Lower lobe of right lung (tissue), 2 donors: Measurements from ENCODE around the gene NAT10. TPM values are rescaled to one million over a fixed set of nuclear protein-coding genes. Genes with fewer than 3 reads are reported as not detected.
A peak's percentile ranks its signal among the peaks of the same experiment; 100 is the strongest.

Source experiments
- ATAC-seq, 2 donors: fragments of 200-7000 bp; cut with Tn5 transposase; one replicate each; pipeline ENCODE4 v1.9.1; 2020 to 2022; ENCODE audit warnings: mild to moderate bottlenecking in 2 of 2, moderate library complexity in 2 of 2
- DNase-seq: peaks from one replicate; pipeline ENCODE4 v3.0.0-alpha.2; 2020
- H3K27ac ChIP-seq: fragments of 200-600 bp; one replicate; pipeline ENCODE4 v1.8.0; 2022
- H3K27me3 ChIP-seq: fragments of 200-600 bp; one replicate; pipeline ENCODE4 v1.8.0; 2022; ENCODE audit warnings: low read depth
- H3K36me3 ChIP-seq: fragments of 200-600 bp; one replicate; pipeline ENCODE4 v1.8.0; 2022; ENCODE audit warnings: mild to moderate bottlenecking
- H3K4me1 ChIP-seq: fragments of 200-600 bp; one replicate; pipeline ENCODE4 v1.8.0; 2022
- H3K4me3 ChIP-seq: fragments of 200-600 bp; one replicate; pipeline ENCODE4 v1.8.0; 2022; ENCODE audit warnings: mild to moderate bottlenecking
- H3K9me3 ChIP-seq: fragments of 200-600 bp; one replicate; pipeline ENCODE4 v1.8.0; 2022
- CTCF ChIP-seq: fragments of 200-600 bp; IDR thresholded peaks from one replicate; pipeline ENCODE4 v1.8.0; 2022; ENCODE audit warnings: antibody characterized with exemption, mild to moderate bottlenecking
- intact Hi-C: fragments of 100-400 bp; cut with DNase I; formaldehyde crosslinking; loops from one replicate; pipeline ENCODE4 v1.11.0; 2022
- total RNA-seq: library from RNA; stranded (reverse); fragmentation: NEBNext Ultra II Directional; extraction: Animal tissue kit (Norgen Biotek cat#: 25700); gene quantifications from one replicate; pipeline ENCODE4 v1.2.1, GENCODE V29; 2021
- donor health status: DM: no; HTN: yes; CAD: no; lungs with severe emphysema.

Gene NAT10
- total RNA-seq, 1 donor from 2014 or later = 37.3 TPM

DNA sequence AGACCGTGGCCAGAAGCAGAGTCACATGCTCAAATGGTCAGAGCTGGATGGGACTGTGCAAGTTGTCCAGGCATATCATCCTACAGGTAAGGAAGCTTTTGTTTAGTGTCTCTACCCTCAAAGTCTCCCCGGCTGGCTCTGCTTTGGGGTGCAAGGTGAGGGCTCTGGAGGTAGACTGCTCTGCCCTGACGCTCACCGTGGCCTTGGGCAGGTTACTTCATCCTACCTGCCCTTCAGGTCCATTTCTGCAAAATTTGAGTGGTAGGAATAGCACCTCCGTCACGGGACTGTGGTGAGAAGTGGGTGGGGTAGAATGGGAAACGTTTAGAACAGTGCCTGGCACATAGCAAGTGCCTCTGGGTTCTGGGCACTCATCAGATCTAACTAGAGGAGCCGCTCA lies 42.2 kb downstream of the NAT10 start:
- H3K36me3 ChIP-seq = peaks cover 80% of the 10 kb centered on the region

GRCh38 chr11:34148504-34149165 lies 43.2 kb downstream of the NAT10 start:
- peak in 1 of 2 donors; percentile 11 for ATAC-seq
- intact Hi-C loops = no loop called here
- Histone ChIP-seq H3K27ac (no peak overlapping the region), H3K27me3 (no peaks in the 10 kb centered on the region), H3K9me3 (no peaks in the 10 kb centered on the region), H3K4me3 (no peak overlapping the region), H3K4me1 (peaks cover 4% of the 10 kb centered on the region), H3K36me3 (peaks cover 71% of the 10 kb centered on the region)
- DNase-seq = peak; percentile 36
- no peak for TF ChIP-seq CTCF

More for the DNA sequence above, 42.2 kb downstream of the NAT10 start:
- intact Hi-C loops = no loop called here
- no peak overlapping the region for H3K4me3 ChIP-seq
- DNase-seq = peak; percentile 4
- no peaks in the 10 kb centered on the region for H3K9me3 ChIP-seq
- H3K27ac ChIP-seq = no peak overlapping the region
- H3K27me3 ChIP-seq = no peaks in the 10 kb centered on the region
- H3K4me1 ChIP-seq = peaks cover 4% of the 10 kb centered on the region
- TF ChIP-seq CTCF = no peak
- ATAC-seq = no peak

GRCh38 chr11:34149274-34149673 lies 43.8 kb downstream of the NAT10 start:
- Histone ChIP-seq H3K36me3 (peaks cover 65% of the 10 kb centered on the region), H3K4me1 (peaks cover 4% of the 10 kb centered on the region), H3K4me3 (no peak overlapping the region), H3K27ac (no peak overlapping the region), H3K27me3 (no peaks in the 10 kb centered on the region), H3K9me3 (no peaks in the 10 kb centered on the region)
- DNase-seq = peak; percentile 24
- ATAC-seq = no peak
- no peak for TF ChIP-seq CTCF
- intact Hi-C loops = no loop called here

DNA sequence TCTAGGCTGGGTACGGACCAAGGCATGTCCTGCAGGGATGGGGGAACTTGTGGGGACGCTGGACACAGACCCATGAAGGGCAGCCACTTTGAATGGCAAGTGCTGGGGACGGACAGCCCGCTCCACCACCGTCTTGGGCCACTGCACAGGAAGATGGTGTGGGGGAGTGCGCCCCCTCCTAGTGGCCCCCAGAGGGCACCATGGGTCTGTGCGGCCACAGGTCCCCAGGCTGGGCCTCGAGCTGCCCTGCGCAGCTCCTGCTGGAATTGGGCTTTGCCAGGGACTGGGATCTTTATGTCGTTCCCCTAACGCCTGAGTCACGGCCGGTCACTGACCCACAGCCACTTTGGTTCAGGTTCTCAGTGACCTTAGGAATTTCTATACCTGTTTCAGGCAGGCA lies 44.4 kb downstream of the NAT10 start:
- Histone ChIP-seq H3K27ac (no peak overlapping the region), H3K4me3 (no peak overlapping the region), H3K27me3 (no peaks in the 10 kb centered on the region), H3K36me3 (peaks cover 60% of the 10 kb centered on the region), H3K9me3 (no peaks in the 10 kb centered on the region), H3K4me1 (peaks cover 4% of the 10 kb centered on the region)
- intact Hi-C loops = no loop called here
- ATAC-seq = peak; percentile 5 to 14
- no peak for TF ChIP-seq CTCF
- peak; percentile 32 for DNase-seq

GRCh38 chr11:34150494-34151151 lies 45.2 kb downstream of the NAT10 start:
- H3K9me3 ChIP-seq = no peaks in the 10 kb centered on the region
- no peaks in the 10 kb centered on the region for H3K27me3 ChIP-seq
- H3K4me1 ChIP-seq = peaks cover 12% of the 10 kb centered on the region
- ATAC-seq (no peak), DNase-seq (peak; percentile 19)
- H3K27ac ChIP-seq = no peak overlapping the region
- intact Hi-C loops = no loop called here
- H3K4me3 ChIP-seq = no peak overlapping the region
- no peak for TF ChIP-seq CTCF
- peaks cover 51% of the 10 kb centered on the region for H3K36me3 ChIP-seq
